Fibroblast of pulmonary artery (primary cell): ENCODE data around the gene COX7B2.

Source experiments
- DNase-seq: peaks from one replicate; pipeline ENCODE4 v3.0.0-alpha.2; 2010; ENCODE audit warnings: low read depth
- H3K4me3 ChIP-seq: replicated peaks from 2 replicates; pipeline ENCODE4 v1.5.1; 2011; ENCODE audit warnings: low read depth, mild to moderate bottlenecking, control low read depth, low read length, moderate library complexity
- TF ChIP-seq, protein P1 (sequence below): IDR thresholded peaks from 2 replicates; pipeline ENCODE4 v1.5.1; 2011; ENCODE audit warnings: mild to moderate bottlenecking, control low read depth, low read length, inconsistent platforms; ENCODE audit errors: missing control alignments

Gene COX7B2

DNA sequence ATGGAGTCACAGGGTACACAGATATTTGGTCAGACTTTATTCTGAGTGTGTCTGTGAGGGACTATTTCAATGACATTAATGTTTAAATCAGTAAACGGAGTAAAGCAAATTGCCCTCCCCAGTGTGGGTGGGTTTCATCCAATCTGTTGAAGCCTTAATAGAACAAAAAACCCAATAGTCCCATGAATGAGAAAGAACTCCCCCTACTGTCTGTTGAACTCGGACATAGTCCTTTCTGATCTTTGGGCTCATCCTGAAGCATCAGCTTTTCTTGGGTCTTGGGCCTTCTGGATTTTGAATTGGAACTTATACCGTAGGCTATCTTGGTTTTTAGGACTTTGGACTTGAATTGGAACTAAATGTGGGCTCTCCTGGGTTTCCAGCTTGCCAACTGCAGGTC, 193.6 kb downstream of the COX7B2 start:
- no peak overlapping the region for H3K4me3 ChIP-seq
- no peak for DNase-seq
- TF ChIP-seq, protein P1, sequence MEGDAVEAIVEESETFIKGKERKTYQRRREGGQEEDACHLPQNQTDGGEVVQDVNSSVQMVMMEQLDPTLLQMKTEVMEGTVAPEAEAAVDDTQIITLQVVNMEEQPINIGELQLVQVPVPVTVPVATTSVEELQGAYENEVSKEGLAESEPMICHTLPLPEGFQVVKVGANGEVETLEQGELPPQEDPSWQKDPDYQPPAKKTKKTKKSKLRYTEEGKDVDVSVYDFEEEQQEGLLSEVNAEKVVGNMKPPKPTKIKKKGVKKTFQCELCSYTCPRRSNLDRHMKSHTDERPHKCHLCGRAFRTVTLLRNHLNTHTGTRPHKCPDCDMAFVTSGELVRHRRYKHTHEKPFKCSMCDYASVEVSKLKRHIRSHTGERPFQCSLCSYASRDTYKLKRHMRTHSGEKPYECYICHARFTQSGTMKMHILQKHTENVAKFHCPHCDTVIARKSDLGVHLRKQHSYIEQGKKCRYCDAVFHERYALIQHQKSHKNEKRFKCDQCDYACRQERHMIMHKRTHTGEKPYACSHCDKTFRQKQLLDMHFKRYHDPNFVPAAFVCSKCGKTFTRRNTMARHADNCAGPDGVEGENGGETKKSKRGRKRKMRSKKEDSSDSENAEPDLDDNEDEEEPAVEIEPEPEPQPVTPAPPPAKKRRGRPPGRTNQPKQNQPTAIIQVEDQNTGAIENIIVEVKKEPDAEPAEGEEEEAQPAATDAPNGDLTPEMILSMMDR, result no peak

GRCh38 chr4:46698891-46699290, 210.2 kb downstream of the COX7B2 start:
- H3K4me3 ChIP-seq, result no peak overlapping the region
- DNase-seq, result no peak
- TF ChIP-seq, protein P1, result no peak
